ENCODE data around the gene COPZ2. TPM values are rescaled to one million over a fixed set of nuclear protein-coding genes. Genes with fewer than 3 reads are reported as not detected.

The COPZ2 gene
- total and polyA plus RNA-seq, 9 of the 15 experiments (the other 6 are each of a cell fraction or from before 2014, with no cell fraction given), result 0.22 to 0.49 TPM; not detected in 7

DNA sequence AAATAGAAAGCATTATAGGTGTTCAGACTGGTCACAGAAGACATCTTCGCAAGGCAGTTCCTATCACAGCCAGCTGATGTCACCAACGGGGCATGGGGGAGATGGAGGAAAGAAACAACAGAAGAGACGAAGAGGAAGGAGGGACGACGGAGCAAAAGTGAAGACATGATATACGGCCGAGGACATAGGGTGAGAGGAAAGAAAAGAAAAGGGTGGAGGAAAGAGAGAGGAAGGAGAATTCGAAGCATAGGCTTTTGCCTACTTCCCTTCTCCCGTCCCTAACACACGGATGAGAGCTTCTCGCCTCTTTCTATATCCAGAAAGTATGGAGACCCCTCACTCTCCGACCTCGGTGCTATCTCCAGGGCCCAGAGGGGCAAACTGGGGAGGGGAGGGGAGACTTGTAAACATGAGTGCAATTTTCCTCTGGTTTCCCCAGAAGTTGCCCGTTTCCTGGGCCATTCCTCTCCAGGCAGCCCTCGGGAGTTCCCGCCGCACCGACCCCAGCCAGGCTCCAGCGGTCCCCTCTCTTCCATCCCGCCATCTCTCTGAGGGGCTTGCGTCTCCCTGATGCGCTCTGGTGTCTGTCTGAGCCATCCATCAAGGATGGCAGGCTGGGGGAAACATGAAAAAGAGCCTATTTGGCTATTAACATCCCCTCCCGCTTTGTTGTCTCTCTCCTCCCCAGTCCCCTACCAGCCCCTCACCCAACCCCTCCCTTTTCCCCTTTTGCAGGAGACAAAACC is 26.0 kb downstream of the COPZ2 start:
- Histone ChIP-seq H3K4me2 (ENCODE audit: insufficient read depth, low read length) (peak overlapping the region; percentile 69), H3K9ac (ENCODE audit: insufficient read depth in 1 of 2, low read depth in 2 of 2, low read length in 2 of 2) (peak overlapping the region; percentile 37 to 74), H3K36me3 (ENCODE audit: control insufficient read depth, insufficient read depth, low read length) (no peaks in the 10 kb centered on the region), H3K9me1 (ENCODE audit: control insufficient read depth, insufficient read depth, low read length) (no peaks in the 10 kb centered on the region), H3K79me2 (ENCODE audit: control insufficient read depth, insufficient read depth, low read length) (no peaks in the 10 kb centered on the region), H3K4me1 (replicated peaks in 1 of 2; ENCODE audit: control insufficient read depth in 2 of 2, insufficient read depth in 2 of 2, low read length in 2 of 2) (peaks cover 22 to 23% of the 10 kb centered on the region in 2 experiments), H3K27ac (ENCODE audit: extremely low read depth, low read depth, low read length) (0 out of 3 replicates have a peak overlapping the region, but pooled peaks have one; percentile 21), H2AFZ (ENCODE audit: low read depth, low read length) (peak overlapping the region; percentile 92), H3K4me3 (peak overlapping the region; percentile 12; the same call in 1 of the 2 replicates), H4K20me1 (replicated peaks; ENCODE audit: control insufficient read depth, insufficient read depth, low read length) (no peaks in the 10 kb centered on the region), H3K27me3 (ENCODE audit: control insufficient read depth in 2 of 2, insufficient read depth in 2 of 2, low read length in 2 of 2) (no peaks in the 10 kb centered on the region), H3K9me3 (replicated peaks; ENCODE audit: control insufficient read depth, insufficient read depth, low read depth, low read length) (no peaks in the 10 kb centered on the region; the same call in 1 of the 2 replicates)
- 30% methylated on average over 22 of the region's 23 CpGs for WGBS (ENCODE audit: insufficient coverage, low coverage, missing lambda C conversion rate)
- in situ Hi-C loops (cut with MboI) (no loop called here), intact Hi-C loops (cut with micrococcal nuclease) (loop anchor here (2.0 kb wide), 1 partner anchor 33 kb away; no protein-coding TSS in a partner anchor)
- ATAC-seq (peak; percentile 88), FAIRE-seq (peak; percentile 91), DNase-seq (ENCODE audit: extremely low read depth in 1 of 4, low spot score in 3 of 4) (peak; percentile 57 to 81 (median 68))
- no TSS peak for BruUV-seq (replicated peaks)
- ChIA-PET CTCF (ENCODE audit: low intra/inter-chr PET ratio) (interaction anchor here (1.0 to 1.7 kb wide), 2 partner anchors 61 to 120 kb away, joined by 5 to 6 read pairs; no protein-coding TSS in a partner anchor), POLR2A (interaction anchor here (0.8 to 1.2 kb wide), 9 partner anchors 9 to 180 kb away, joined by 3 to 6 read pairs (median 3); partner anchors contain the start of genes CDK5RAP3, LRRC46, MRPL10 and NFE2L1)
- TF ChIP-seq DDX20 (tag; IDR thresholded peaks at IDR 0.05; ENCODE audit: low read depth) (no peak), ARNT (IDR thresholded peaks at IDR 0.05) (peak in 1 of 2 experiments; percentile 74; a peak in 2 of 4 replicates), HIVEP1 (CRISPR knock-in tag; IDR thresholded peaks at IDR 0.05) (0 out of 2 replicates have a peak, but pooled peaks have one; percentile 45), ZNF175 (CRISPR knock-in tag; IDR thresholded peaks at IDR 0.05; ENCODE audit: low read depth) (0 out of 2 replicates have a peak, but pooled peaks have one; percentile 18), ZNF764 (CRISPR knock-in tag; IDR thresholded peaks at IDR 0.05; ENCODE audit: low read depth) (no peak), MTA1 (IDR thresholded peaks at IDR 0.05; ENCODE audit: borderline replicate concordance) (peak; percentile 73; the same call in 1 of the 2 replicates), STAG1 (CRISPR knock-in tag; IDR thresholded peaks at IDR 0.05; ENCODE audit: borderline replicate concordance) (no peak), MEIS2 (IDR thresholded peaks at IDR 0.05; ENCODE audit: partially characterized antibody) (peak; percentile 96), ZNF766 (CRISPR knock-in tag; conservative IDR thresholded peaks at IDR 0.05) (peak; percentile 29; the same call in 1 of the 2 replicates)
- TF ChIP-seq, protein P1, sequence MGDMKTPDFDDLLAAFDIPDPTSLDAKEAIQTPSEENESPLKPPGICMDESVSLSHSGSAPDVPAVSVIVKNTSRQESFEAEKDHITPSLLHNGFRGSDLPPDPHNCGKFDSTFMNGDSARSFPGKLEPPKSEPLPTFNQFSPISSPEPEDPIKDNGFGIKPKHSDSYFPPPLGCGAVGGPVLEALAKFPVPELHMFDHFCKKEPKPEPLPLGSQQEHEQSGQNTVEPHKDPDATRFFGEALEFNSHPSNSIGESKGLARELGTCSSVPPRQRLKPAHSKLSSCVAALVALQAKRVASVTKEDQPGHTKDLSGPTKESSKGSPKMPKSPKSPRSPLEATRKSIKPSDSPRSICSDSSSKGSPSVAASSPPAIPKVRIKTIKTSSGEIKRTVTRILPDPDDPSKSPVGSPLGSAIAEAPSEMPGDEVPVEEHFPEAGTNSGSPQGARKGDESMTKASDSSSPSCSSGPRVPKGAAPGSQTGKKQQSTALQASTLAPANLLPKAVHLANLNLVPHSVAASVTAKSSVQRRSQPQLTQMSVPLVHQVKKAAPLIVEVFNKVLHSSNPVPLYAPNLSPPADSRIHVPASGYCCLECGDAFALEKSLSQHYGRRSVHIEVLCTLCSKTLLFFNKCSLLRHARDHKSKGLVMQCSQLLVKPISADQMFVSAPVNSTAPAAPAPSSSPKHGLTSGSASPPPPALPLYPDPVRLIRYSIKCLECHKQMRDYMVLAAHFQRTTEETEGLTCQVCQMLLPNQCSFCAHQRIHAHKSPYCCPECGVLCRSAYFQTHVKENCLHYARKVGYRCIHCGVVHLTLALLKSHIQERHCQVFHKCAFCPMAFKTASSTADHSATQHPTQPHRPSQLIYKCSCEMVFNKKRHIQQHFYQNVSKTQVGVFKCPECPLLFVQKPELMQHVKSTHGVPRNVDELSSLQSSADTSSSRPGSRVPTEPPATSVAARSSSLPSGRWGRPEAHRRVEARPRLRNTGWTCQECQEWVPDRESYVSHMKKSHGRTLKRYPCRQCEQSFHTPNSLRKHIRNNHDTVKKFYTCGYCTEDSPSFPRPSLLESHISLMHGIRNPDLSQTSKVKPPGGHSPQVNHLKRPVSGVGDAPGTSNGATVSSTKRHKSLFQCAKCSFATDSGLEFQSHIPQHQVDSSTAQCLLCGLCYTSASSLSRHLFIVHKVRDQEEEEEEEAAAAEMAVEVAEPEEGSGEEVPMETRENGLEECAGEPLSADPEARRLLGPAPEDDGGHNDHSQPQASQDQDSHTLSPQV (IDR thresholded peaks at IDR 0.05), result peak; percentile 49
- TF ChIP-seq, protein P2, sequence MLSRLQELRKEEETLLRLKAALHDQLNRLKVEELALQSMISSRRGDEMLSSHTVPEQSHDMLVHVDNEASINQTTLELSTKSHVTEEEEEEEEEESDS (CRISPR knock-in tag; IDR thresholded peaks at IDR 0.05), result no peak
- TF ChIP-seq, protein P3, sequence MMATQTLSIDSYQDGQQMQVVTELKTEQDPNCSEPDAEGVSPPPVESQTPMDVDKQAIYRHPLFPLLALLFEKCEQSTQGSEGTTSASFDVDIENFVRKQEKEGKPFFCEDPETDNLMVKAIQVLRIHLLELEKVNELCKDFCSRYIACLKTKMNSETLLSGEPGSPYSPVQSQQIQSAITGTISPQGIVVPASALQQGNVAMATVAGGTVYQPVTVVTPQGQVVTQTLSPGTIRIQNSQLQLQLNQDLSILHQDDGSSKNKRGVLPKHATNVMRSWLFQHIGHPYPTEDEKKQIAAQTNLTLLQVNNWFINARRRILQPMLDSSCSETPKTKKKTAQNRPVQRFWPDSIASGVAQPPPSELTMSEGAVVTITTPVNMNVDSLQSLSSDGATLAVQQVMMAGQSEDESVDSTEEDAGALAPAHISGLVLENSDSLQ (IDR thresholded peaks at IDR 0.05), result peak; percentile 90
- TF ChIP-seq, protein P4, sequence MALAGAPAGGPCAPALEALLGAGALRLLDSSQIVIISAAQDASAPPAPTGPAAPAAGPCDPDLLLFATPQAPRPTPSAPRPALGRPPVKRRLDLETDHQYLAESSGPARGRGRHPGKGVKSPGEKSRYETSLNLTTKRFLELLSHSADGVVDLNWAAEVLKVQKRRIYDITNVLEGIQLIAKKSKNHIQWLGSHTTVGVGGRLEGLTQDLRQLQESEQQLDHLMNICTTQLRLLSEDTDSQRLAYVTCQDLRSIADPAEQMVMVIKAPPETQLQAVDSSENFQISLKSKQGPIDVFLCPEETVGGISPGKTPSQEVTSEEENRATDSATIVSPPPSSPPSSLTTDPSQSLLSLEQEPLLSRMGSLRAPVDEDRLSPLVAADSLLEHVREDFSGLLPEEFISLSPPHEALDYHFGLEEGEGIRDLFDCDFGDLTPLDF (CRISPR knock-in tag; IDR thresholded peaks at IDR 0.05), result no peak

Measured in K562 (cell line).